PC-9 (cell line): ENCODE results near the gene ZDHHC6. TPM values are rescaled to one million over a fixed set of nuclear protein-coding genes. Genes with fewer than 3 reads are reported as not detected.

Experiments used
- BruUV-seq: library from RNA; stranded (reverse); fragments of 400-500 nt; replicated peaks from 2 replicates; lab custom pipeline; 2021; lab: Mats Ljungman, UMichigan
- CTCF ChIA-PET: fragments of 300-600 bp; sonication (Branson Sonifier 250); formaldehyde crosslinking; loops from one replicate; lab custom pipeline; 2022; ENCODE audit warnings: antibody characterized with exemption; lab: Charles Lee
- POLR2A ChIA-PET: fragments of 300-600 bp; sonication (Branson Sonifier 250); formaldehyde crosslinking; loops from one replicate; lab custom pipeline; 2022; ENCODE audit warnings: antibody characterized with exemption; ENCODE audit not compliant: unreplicated experiment; lab: Charles Lee
- DNase-seq, 2 experiments: peaks; one replicate each; pipeline versions ENCODE4 v3.0.0 to v3.0.0-alpha.2; 2015 to 2022; ENCODE audit warnings: mixed read lengths in 1 of 2
- H2AFZ ChIP-seq: fragments of 200-600 bp; sonication (generic); 2 replicates; pipeline ENCODE4 v1.8.1; 2017; ENCODE audit warnings: antibody characterized with exemption
- H3F3A ChIP-seq: fragments of 200-600 bp; sonication (generic); 2 replicates; pipeline ENCODE4 v1.8.1; 2017; ENCODE audit warnings: antibody characterized with exemption, mild to moderate bottlenecking, low read depth; ENCODE audit not compliant: insufficient read depth
- H3K27ac ChIP-seq: fragments of 200-600 bp; sonication (generic); 2 replicates; pipeline ENCODE4 v1.6.1; 2016; ENCODE audit warnings: mixed run types
- H3K27me3 ChIP-seq: fragments of 200-600 bp; sonication (generic); 2 replicates; pipeline ENCODE4 v1.6.1; 2016; ENCODE audit warnings: low read depth, mixed run types; ENCODE audit not compliant: insufficient read depth
- H3K36me3 ChIP-seq: fragments of 200-600 bp; sonication (generic); 2 replicates; pipeline ENCODE4 v1.6.1; 2016; ENCODE audit warnings: low read depth, mixed run types
- H3K4me1 ChIP-seq: fragments of 200-600 bp; sonication (generic); replicated peaks from 2 replicates; pipeline ENCODE4 v1.6.1; 2016; ENCODE audit warnings: mixed run types; ENCODE audit not compliant: insufficient read depth
- H3K4me2 ChIP-seq: fragments of 200-600 bp; sonication (generic); 2 replicates; pipeline ENCODE4 v1.6.1; 2017; ENCODE audit warnings: mixed run types
- H3K4me3 ChIP-seq: fragments of 200-600 bp; sonication (generic); 2 replicates; pipeline ENCODE4 v1.6.1; 2016; ENCODE audit warnings: mixed run types
- H3K79me2 ChIP-seq: fragments of 200-600 bp; sonication (generic); 2 replicates; pipeline ENCODE4 v1.6.1; 2017; ENCODE audit warnings: low read depth, mixed run types
- H3K9me2 ChIP-seq: fragments of 200-600 bp; sonication (generic); 2 replicates; pipeline ENCODE4 v1.8.1; 2017; ENCODE audit warnings: mild to moderate bottlenecking; ENCODE audit not compliant: insufficient read depth
- H3K9me3 ChIP-seq: fragments of 200-600 bp; sonication (generic); 2 replicates; pipeline ENCODE4 v1.8.1; 2016; ENCODE audit warnings: low read depth; ENCODE audit not compliant: insufficient read depth
- H4K20me1 ChIP-seq: fragments of 200-600 bp; sonication (generic); 2 replicates; pipeline ENCODE4 v1.8.1; 2017; ENCODE audit not compliant: insufficient read depth
- CTCF ChIP-seq: fragments of 200-600 bp; sonication (generic); conservative IDR thresholded peaks from 2 replicates; pipeline ENCODE4 v1.6.1; 2017; ENCODE audit warnings: mixed run types, antibody characterized with exemption, mild to moderate bottlenecking, moderate library complexity
- EZH2 ChIP-seq: fragments of 200-600 bp; sonication (generic); IDR thresholded peaks from 2 replicates; pipeline ENCODE4 v1.8.0; 2017; ENCODE audit warnings: antibody characterized with exemption, low read depth
- intact Hi-C: fragments of 100-400 bp; cut with micrococcal nuclease; formaldehyde crosslinking; loops from one replicate; pipeline ENCODE4 v1.10.0; 2022; ENCODE audit not compliant: unreplicated experiment
- total RNA-seq: library from RNA; stranded (reverse); gene quantifications from 2 replicates; pipeline ENCODE4 v1.2.3, GENCODE V29; 2021

The ZDHHC6 gene
- total RNA-seq, 1 experiment from 2014 or later: 24.2 TPM

DNA sequence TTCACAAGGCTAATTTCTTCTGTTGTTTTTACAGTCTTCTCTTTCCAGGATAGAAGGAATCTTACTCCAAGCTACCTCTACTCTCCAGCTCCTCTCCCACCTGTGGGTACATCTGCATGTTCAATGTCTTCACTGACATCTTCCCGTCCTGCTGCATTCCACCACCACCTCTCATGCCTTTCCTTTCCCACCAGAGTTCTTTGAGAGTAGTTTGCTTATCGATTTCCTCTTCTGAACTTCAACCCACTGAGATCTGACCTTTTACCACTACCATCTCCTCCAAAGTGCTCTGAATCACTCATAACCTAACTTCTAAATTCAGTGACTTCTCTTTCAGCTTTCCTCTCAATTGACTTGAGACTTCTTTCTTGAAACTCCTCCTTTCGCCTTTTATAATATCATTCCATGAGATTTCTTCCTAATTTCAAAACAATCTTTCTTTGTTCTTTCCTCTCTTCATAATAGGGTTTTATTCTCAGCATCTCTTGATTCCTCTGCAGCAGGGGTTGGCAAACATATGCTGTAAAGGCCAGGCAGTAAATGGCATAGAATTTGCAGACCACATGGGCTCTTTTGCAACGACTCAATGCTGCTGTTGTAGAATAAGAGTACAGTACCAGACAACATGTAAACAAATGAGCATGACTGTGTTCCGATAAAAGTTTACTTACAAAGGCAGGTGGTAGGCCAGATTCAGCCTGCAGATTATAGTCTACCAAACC, 50.7 kb downstream of the ZDHHC6 start:
- Histone ChIP-seq H3F3A (no peaks in the 10 kb centered on the region), H3K4me3 (no peak overlapping the region), H3K9me2 (no peaks in the 10 kb centered on the region), H3K27ac (no peak overlapping the region), H3K27me3 (no peaks in the 10 kb centered on the region), H3K4me1 (peaks cover 7% of the 10 kb centered on the region; the same call in 1 of the 2 replicates), H4K20me1 (no peaks in the 10 kb centered on the region), H3K9me3 (no peaks in the 10 kb centered on the region), H2AFZ (no peak overlapping the region), H3K4me2 (no peak overlapping the region), H3K79me2 (peaks cover 21% of the 10 kb centered on the region; the same call in 1 of the 2 replicates), H3K36me3 (peaks cover 9% of the 10 kb centered on the region; the same call in 1 of the 2 replicates)
- intact Hi-C loops: no loop called here
- ChIA-PET CTCF (no interaction called here), POLR2A (no interaction called here)
- no TSS peak for BruUV-seq
- TF ChIP-seq EZH2 (no peak), CTCF (no peak)
- no peak for DNase-seq

DNA sequence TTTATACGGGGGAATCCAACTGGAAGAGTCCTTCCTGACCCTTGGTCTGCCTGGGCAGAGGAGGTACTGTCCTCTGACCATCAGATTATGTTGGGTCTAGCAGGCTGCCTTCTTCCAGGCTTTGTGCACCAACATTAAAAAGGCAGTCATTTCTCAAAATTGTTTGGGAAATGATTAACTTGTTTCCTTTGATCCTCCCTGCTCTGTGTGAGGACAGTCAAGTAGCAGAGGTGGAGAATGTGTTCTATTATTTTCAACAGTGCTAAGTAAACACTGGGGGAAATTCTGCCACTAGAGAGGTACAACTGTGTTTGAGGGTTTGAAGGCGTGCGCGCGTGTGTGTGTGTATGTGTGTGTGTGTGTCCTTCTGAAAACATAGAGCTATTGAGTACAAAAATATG, 52.2 kb downstream of the ZDHHC6 start:
- BruUV-seq: no TSS peak
- intact Hi-C loops: no loop called here

DNA sequence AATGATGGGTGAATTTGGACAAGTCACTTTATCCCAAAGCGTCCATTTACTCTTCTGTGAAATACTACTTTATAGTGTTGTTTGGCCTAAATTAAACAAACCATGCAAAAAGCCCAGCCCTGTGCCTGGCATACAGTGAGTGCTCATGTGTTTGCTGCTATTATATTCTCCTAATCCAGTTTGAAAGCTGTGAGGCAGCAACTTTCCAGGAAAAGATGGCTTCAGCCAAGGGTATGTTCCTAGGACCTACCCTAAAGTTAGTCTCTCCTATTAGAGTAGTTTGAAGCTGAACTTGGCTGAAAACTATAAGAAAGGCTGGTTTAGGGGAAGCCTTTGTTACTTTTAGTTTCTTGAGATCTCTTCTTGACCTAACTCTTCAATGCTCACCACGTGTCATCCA, 52.9 kb downstream of the ZDHHC6 start:
- no peaks in the 10 kb centered on the region for H3K27me3 ChIP-seq
- TF ChIP-seq CTCF: no peak
- TF ChIP-seq EZH2: no peak
- H4K20me1 ChIP-seq: no peaks in the 10 kb centered on the region
- peaks cover 30% of the 10 kb centered on the region for H3K79me2 ChIP-seq
- no peaks in the 10 kb centered on the region for H3K9me2 ChIP-seq
- H2AFZ ChIP-seq: no peak overlapping the region
- ChIA-PET CTCF (no interaction called here), POLR2A (no interaction called here)
- DNase-seq: no peak
- intact Hi-C loops: no loop called here
- no peak overlapping the region for H3K4me2 ChIP-seq
- BruUV-seq: no TSS peak
- no peaks in the 10 kb centered on the region for H3K9me3 ChIP-seq
- no peak overlapping the region for H3K4me3 ChIP-seq
- peaks cover 26% of the 10 kb centered on the region for H3K4me1 ChIP-seq
- H3F3A ChIP-seq: peaks cover 13% of the 10 kb centered on the region
- H3K36me3 ChIP-seq: peaks cover 9% of the 10 kb centered on the region; the same call in 1 of the 2 replicates
- no peak overlapping the region for H3K27ac ChIP-seq

More for the DNA sequence above, 52.2 kb downstream of the ZDHHC6 start:
- DNase-seq: no peak
- no peaks in the 10 kb centered on the region for H3K27me3 ChIP-seq
- H3K79me2 ChIP-seq: peaks cover 30% of the 10 kb centered on the region
- H3F3A ChIP-seq: peaks cover 8% of the 10 kb centered on the region
- no peaks in the 10 kb centered on the region for H4K20me1 ChIP-seq
- ChIA-PET POLR2A (no interaction called here), CTCF (no interaction called here)
- H3K4me2 ChIP-seq: no peak overlapping the region
- no peak overlapping the region for H2AFZ ChIP-seq
- no peaks in the 10 kb centered on the region for H3K9me3 ChIP-seq
- TF ChIP-seq CTCF: no peak
- peaks cover 9% of the 10 kb centered on the region; the same call in 1 of the 2 replicates for H3K36me3 ChIP-seq
- peaks cover 21% of the 10 kb centered on the region for H3K4me1 ChIP-seq
- no peaks in the 10 kb centered on the region for H3K9me2 ChIP-seq
- H3K27ac ChIP-seq: no peak overlapping the region
- H3K4me3 ChIP-seq: no peak overlapping the region
